GM11168 (cell line): ENCODE results near the gene ARF1.

ENCODE experiments used
- in situ Hi-C: fragments of 300-500 bp; cut with MboI; formaldehyde crosslinking; loops from one replicate; pipeline ENCODE4 v1.12.0; 2022; ENCODE audit warnings: low sequenced_read_pairs; ENCODE audit not compliant: unreplicated experiment

Gene ARF1

GRCh38 chr1:228068359-228068758 is 14.1 kb upstream of the ARF1 start:
- in situ Hi-C loops: no loop called here

- in situ Hi-C loops: no loop called here
Observed at GRCh38 chr1:228070173-228070572, 12.3 kb upstream of the ARF1 start.

- in situ Hi-C loops: no loop called here
Observed at GRCh38 chr1:228070851-228071250, 11.7 kb upstream of the ARF1 start.

DNA sequence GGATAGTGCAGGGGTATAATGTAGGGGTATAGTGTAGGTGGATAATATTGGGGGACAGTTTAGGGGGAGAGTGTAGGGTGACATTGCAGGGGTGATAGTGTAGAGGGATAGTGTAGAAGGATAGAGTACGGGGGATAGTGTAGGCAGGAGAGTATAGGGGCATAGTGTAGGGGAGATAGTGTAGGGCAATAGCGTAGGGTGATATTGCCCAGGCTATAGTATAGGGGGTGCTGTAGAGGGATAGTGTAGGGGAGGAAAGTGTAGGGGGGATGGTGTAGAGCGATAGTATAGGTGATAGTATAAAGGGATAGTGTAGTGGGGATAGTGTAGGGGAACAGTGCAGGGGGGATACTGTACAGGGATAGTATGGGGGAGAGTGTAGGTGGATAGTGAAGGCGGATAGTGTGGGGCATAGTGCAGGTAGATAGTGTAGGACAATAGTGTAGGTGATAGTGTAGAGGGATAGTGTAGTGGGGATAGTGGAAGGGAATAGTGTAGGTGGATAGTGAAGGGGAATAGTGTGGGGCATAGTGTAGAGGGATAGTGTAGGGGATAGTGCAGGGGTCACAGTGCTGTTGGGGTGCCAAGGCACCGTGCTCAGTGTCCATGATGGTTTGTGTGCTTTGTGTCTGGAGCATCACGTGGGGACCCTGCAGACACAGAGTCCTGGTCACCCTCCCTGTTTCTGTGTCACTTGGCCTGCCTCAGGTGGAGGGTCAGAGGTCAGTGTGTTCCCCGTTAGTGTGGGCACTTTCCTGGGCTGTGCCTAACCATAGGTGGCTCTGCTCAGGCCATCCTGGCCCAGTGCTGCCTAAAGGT is 10.5 kb upstream of the ARF1 start:
- in situ Hi-C loops: no loop called here

- in situ Hi-C loops: no loop called here
Observed at GRCh38 chr1:228072658-228073043, 9.9 kb upstream of the ARF1 start.

DNA sequence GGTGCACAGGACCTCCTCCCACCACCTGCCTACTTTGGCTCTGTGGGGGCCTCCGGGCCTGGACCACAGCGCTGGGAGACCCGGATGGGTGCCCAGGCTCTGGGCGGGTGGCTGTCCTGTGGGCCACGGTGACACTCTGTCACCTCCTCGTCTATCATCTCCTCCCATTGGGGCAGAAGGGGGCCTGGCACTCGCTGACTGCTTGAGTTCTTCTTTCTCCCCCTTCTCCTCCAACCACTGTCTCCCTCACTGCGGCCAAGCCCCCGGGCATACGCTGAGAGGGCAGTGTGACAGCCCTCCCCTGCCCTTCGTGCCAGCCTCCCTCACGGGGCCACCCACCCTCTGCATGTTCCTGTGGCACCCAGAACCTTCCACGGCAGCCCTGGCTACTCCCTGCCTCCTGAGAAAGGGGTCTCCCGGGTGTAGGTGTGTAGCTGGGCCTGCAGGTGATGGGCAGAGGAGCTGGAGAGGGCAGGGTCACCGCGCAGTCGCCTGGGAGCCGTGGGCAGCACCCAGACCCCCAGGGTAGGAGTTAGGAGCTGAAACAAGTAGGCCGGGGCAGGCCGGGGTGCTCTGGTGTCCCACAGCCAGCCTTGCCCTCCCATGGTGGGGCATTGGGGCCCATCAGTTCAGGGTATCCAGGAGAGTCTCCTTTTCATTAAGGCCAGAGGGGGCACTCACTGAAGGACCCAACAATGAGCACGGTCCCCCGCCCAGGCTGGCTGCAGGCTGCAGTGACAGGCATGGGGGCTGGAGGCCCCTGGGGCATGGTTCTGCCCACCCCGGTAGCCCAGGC is 9.2 kb upstream of the ARF1 start:
- in situ Hi-C loops: no loop called here

DNA sequence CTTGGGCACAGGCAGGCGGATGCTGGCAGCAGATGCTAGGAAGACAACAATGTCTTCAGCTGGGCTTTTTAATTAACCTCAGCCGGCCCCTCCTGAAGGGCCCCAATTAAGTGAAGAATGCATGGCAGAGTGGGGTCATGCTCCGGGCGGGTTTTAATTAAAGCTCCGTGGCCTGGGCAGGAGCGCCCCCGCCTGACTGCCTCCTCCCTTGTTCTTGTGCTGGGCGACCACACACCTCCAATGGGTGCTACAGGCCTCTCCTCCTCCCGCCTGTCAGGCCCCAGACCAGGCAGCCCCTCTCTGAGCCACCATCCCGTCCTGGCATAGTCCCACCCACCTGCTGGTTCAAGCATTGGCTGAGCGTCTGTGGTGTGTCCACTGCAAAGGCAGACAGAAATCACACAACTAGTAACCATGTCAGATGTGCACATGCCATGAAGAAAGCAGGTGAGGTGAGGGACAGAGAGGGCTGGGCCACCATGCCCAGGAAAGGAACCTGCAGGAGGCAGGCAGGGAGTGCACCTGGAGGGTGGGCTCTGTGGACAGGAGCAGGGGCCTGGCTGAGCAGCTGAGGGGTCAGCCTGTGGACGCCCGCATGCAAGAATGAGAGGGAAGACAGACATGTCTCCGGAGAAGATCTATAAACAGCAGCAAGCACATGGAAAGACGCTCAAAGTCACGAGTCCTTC is 8.5 kb upstream of the ARF1 start:
- in situ Hi-C loops: no loop called here

DNA sequence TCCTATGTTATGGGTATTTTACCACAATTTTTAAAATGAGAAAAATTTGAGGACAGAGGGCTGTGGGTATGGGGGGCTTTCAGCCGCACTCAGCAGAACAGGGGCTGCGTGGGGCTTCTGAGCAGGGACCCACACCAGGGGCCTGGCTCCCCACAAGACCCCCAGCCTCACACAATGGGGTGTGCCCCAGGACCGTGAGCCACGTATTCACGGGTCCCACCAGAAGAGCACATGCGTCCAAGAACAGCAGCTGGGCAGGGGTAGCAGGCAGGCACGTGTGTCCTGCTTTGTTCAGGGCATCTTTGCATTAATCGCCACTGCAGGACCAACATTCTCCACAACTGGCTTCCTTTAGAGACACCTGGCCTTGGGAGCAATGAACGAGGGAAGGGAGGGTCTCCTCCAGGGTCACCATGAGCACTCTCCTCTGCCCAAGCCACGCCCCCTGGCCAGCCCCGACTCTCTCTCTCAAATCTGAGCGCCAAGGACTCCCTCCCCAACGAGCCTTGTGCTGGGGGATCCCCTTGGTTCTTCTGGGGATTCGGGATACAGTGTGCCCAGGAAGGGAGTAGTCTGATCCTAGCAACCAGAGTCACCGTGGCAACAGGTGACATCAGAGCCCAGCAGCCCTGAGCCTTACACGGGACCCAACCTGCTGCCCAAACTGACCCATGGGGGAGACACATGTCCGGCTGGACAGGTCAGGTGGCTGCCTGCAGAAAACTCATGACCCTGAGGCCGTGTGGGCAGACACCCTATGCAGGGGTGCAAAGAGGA is 7.4 kb upstream of the ARF1 start:
- in situ Hi-C loops: no loop called here

DNA sequence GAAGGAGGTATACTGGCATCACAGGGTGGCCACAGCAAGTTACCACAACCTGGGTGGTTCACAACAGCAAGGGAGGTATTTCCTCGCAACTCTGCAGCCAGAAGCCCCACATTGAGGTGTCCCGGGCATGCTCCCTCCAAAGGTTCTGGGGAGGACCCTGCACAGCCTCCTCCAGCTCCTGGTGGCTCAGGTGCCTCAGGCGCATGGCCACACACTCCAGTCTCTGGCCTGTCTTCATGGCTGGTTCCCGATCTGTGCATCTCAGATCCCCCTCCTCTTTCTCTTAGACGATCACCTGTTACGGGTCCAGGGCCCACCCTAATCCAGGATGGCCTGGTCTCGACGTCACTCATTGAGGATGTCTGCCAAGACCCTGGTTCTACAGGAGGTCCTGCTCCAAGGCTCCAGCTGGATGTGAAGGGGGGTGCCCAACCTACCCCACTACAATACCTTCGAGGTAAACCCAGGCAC is 6.7 kb upstream of the ARF1 start:
- in situ Hi-C loops: no loop called here

GRCh38 chr1:228076796-228077430 is 5.6 kb upstream of the ARF1 start:
- in situ Hi-C loops: no loop called here

DNA sequence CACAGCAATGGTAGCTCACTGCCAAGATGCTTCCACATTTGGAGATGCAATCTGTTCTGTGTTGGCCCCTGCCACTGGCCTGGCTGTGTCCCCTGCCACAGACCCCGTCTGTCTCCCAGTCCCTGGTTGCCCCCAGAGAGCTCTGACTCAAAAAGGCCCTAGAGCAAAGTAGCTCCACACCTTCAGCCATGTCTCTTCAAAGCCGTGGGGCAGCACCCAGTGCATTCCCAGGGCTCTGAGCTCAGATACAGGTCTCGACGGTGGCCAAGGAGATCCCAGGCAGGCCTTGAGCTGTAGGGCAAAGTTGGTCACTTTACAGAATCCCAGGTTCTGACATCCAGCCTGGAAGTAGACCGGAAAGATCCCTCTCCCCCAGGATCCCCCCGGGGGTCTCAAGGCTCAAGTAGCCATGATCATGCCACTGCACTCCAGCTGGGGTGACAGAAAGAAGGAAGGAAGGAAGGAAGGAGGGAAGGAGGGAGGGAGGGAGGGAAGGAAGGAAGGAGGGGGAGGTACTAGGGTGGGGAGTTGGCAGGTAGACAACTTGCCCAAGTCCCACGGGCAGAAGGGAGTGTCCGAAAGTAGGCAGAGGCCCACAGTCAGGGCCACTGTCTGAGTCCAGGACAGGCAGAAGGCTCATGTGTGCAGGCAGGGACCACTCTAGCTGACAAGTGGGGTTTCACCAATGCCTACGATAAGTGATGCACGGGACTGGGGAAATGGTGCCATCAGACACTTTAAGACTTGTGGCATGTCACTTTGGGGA is 4.8 kb upstream of the ARF1 start:
- in situ Hi-C loops: no loop called here

DNA sequence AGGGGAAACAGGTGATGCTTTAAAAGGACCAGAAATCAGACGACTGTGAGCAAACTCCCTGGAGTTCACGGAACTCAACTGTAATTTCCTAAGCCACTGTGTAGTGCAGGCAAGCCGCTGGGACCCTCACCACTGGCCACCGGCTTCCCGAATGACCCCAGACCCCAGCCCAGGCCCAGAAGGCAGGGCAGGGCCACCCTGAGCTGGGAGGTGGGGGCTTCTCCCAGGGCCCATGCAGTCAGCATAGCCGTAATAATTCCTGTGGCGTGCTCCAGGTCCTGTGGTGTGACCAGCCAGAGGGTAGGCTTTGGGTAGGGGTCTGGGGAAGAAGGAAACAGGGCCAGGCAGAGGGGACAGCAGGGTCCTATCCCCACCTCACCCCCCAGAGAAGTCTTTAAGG is 3.5 kb upstream of the ARF1 start:
- in situ Hi-C loops: no loop called here

DNA sequence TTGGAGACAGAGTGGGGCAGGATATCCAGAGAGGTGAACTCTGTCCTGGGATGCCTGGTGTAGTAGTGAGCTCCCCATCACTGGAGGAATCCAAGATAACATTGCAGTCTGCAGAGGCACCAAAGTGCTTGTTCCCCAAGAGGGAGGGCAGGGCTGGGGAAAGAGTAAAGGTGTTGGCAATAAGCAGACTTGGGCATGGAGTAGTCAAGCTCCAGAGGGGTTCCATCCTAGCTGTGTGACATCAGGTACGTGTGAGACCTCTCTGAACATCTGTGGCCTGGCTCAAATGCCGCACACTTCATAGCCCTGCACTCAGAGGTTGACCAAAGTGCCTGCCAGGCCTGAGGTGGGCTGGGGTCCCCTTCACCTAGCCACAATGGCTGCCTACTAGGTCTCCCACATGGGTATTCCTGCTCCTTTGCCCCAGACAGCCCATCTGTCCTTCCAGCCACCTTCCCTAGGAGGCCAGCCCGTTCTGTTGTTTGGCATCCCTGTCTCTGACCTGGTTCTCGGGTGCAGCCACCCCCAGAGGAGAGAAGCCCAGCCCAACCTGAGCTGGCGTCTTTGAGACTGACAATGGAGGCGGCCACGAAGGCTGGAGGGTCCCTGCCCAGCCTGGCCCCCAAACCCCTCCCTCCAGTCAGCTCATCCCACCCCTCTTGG is 2.8 kb upstream of the ARF1 start:
- in situ Hi-C loops: no loop called here

GRCh38 chr1:228081144-228081543 is 1.4 kb upstream of the ARF1 start:
- in situ Hi-C loops: no loop called here

DNA sequence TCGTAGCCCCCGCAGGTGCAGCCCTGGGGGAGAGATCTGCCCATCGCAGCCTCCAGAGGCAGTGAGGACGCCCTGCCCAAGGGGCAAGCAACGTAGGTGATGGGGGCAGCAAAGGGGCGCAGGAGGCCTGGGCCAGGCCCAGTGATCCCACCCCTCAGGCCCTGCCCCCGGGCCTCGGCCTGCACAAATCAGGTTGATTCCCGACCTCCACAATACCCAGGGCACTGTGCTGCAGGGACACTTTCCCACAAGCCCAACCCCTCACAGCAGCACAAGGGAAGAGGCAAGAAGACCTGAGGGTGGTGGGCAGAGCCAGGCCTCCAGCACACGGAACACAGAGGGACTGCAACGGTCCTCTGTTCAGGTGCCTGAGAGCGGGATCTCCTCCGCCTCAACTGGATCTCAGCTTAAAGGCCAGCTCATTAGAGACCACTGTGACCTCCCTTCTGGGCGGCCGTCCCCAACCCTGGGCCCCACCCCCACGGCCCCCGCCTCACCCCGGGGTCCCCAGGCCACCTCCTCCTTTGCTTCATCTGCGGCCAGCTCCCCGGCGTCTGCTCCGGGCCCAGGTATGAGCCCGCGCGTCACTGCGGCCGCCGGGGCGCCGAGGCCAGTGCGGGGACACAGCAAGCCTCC is 812 bp upstream of the ARF1 start:
- in situ Hi-C loops: no loop called here

DNA sequence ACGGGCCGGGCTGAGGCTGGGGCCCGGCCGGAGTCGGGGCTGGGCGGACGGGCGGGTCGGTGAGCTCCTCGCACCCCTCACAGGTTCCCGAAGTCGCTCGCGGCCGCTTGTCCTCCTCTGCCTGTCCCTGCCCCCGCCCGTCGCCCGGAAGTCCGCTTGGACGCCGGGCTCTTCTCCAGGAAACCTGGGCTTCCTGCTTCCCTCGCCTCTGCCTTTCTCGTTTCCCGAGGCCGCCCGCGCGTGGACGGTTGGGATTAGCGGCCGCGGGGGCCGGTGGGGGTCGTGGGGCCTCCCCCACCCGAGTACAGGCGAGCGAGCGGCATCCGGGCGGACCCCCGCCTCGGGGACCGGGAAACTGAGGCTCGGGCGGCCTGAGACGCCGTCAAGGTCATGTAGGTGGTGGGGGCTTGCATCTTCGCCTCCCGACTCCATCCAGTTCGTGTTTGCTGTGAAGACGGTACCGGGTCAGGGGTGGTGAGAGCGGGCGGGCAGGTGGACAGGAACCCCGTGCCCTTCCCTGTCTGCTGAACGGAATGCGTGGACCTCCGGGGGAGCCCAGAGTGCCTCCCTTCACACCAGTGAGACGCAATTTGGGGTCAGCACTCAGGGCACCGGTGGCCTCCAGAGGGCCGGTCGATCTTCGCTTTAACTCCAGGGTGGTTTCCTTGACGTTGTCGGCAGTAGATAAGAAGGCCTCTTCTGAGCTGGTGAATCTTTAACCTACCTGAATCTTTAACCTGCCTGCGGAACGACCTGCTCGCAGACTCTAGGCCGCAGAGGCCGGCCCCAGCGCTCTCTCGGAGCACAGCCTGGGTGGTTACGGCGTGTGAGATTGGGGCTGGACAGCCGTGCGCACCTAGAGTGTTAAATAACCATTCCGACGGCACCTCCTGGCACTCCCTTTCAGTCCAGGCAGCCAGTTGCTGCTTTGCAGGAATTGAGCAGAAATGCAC is 686 bp downstream of the ARF1 start:
- in situ Hi-C loops: no loop called here

DNA sequence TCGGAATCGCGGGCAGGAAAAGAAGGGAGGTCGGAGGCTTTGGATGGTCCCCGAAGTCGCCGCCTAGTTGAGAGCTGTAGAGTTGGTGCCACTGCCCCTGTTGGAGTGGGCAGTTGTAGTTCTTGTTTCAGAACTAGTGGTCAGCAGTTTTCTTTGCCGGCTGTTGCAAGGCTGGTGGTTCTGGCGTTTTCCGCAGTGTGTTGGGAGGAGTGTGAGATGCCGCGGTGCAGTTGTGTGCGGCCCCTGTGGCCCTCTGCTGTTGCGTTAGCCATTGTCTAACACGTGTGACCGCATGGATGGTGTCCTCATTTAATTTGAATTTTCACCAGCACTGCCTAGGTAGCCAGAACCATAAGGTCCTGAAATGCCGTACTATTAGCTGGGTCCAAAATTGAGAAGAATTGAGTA is 1.4 kb downstream of the ARF1 start:
- in situ Hi-C loops: no loop called here
